ENCODE results near the gene CCL13.

GRCh38 chr17:34400301-34400931 lies 44.1 kb downstream of the CCL13 start:
- TF ChIP-seq CTCF (IDR thresholded peaks at IDR 0.05 in 8 of 11, conservative IDR thresholded peaks at IDR 0.05 in 3 of 11) (no peak), POLR2AphosphoS5 (IDR thresholded peaks at IDR 0.05) (no peak)
